ENCODE measurements around the gene WASF2.

Gene WASF2

DNA sequence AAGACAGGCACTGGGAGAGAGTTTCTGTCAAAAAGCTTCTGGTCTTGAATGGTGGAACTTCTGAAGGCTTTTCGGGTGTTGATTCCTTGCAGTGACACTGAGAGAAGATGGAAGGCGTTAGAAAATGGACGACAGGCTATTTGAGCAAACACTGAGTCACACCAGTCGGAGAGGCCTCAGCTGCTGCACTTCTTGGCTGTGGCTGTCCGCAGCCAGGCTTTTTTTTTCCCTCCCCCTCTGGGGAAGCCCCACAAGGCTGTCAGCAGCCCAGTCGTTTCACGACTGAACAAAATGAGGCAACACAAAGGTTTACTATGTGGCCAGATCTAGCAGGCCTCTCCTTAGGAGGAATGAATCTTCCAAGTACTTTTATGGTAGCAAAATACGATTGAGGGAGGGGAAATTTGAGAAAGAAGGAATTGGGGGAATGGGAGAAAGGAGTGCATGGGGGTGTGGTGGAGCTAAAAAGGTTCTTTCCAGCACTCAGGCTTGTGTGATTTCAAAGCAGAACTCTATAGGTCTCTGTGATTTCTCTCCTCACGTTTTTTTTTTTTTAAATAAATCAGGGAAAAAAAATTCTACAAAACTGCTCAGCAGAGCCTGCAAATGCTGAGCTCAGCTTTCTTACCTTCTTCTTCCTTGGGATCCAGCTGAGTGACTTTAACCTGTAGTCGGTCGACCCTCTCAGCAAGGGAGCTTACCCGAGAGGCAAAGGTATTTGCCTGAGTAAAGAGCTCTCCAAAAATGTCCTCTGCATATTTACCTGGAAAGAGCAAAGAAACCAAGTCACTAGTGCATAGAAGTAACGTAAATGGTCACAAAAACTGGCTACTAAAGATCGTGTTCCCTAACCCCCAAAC lies 71.4 kb downstream of the WASF2 start:
- Histone ChIP-seq H3K14ac (ENCODE audit: low read length) (no peak overlapping the region), H4K91ac (ENCODE audit: low read depth, low read length, poor library complexity) (no peak overlapping the region), H3K4me1 (ENCODE audit: control insufficient read depth in 2 of 2, insufficient read depth in 1 of 2, low read depth in 1 of 2, low read length in 2 of 2) (peaks cover 8% of the 10 kb centered on the region in 2 donors), H3K23ac (ENCODE audit: low read depth, low read length, poor library complexity) (no peak overlapping the region), H2BK5ac (ENCODE audit: low read length) (no peak overlapping the region), H3K4ac (ENCODE audit: low read length) (no peak overlapping the region), H3K27ac (replicated peaks; ENCODE audit: low read length) (peak overlapping the region; percentile 70), H3K27me3 (ENCODE audit: control insufficient read depth in 3 of 3, insufficient read depth in 3 of 3, low read depth in 1 of 3, low read length in 3 of 3) (no peaks in the 10 kb centered on the region), H3K36me3 (replicated peaks in 1 of 2; ENCODE audit: control insufficient read depth in 2 of 2, insufficient read depth in 2 of 2, low read length in 2 of 2) (peaks cover 22 to 65% of the 10 kb centered on the region in 2 donors), H2BK15ac (ENCODE audit: low read length) (no peak overlapping the region), H2AFZ (ENCODE audit: low read length) (no peak overlapping the region), H2BK12ac (ENCODE audit: low read length) (no peak overlapping the region), H3K79me1 (ENCODE audit: low read depth, low read length) (no peaks in the 10 kb centered on the region), H3K9me3 (replicated peaks in 1 of 2; ENCODE audit: control insufficient read depth in 2 of 2, insufficient read depth in 1 of 2, low read depth in 1 of 2, low read length in 2 of 2) (no peaks in the 10 kb centered on the region), H2BK120ac (ENCODE audit: low read depth, low read length) (no peak overlapping the region), H2AK5ac (ENCODE audit: low read depth, low read length) (no peak overlapping the region), H3K4me3 (ENCODE audit: low read length in 2 of 2) (no peak overlapping the region), H3K9ac (ENCODE audit: low read depth, low read length, poor library complexity) (no peak overlapping the region), H3K4me2 (ENCODE audit: insufficient read depth, low read length, poor library complexity, severe bottlenecking) (no peak overlapping the region), H3K18ac (ENCODE audit: low read length) (no peak overlapping the region), H4K8ac (ENCODE audit: low read depth, low read length) (no peak overlapping the region)
- WGBS, 2 donors (ENCODE audit: extremely low coverage in 2 of 2, insufficient read length in 2 of 2, insufficient replicate concordance in 1 of 2) = 100% methylated on average over 1 of the region's 14 CpGs; no CpG with 5 or more reads in 1 of the 2 donors
- no peak for DNase-seq (ENCODE audit: low spot score)

DNA sequence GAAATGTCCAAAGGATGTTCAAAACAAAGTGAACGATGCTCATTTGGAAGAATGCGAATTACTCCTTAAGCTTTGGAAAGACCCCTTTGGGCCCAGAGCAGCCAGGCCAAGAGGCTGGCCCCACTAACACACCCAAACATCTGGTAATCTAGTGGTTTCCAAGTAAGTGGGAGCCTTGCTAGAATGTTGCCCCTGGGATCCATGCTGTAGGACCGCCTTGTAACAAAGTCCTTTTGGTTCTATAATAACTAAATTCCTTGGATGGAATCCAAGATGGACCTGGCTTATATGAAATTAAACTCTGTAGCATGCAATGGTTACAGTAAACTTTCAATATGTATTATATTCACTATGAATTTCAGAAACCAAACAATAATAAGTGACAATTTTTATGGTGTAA lies 72.3 kb downstream of the WASF2 start:
- H3K9me3 ChIP-seq (replicated peaks in 1 of 2; ENCODE audit: control insufficient read depth in 2 of 2, insufficient read depth in 1 of 2, low read depth in 1 of 2, low read length in 2 of 2) = no peaks in the 10 kb centered on the region
- peaks cover 8 to 10% of the 10 kb centered on the region in 2 donors for H3K4me1 ChIP-seq (ENCODE audit: control insufficient read depth in 2 of 2, insufficient read depth in 1 of 2, low read depth in 1 of 2, low read length in 2 of 2)
- no peak overlapping the region for H4K8ac ChIP-seq (ENCODE audit: low read depth, low read length)
- DNase-seq (ENCODE audit: low spot score) = no peak
- H2BK120ac ChIP-seq (ENCODE audit: low read depth, low read length) = no peak overlapping the region
- H2AK5ac ChIP-seq (ENCODE audit: low read depth, low read length) = no peak overlapping the region
- H2BK12ac ChIP-seq (ENCODE audit: low read length) = no peak overlapping the region
- no peak overlapping the region for H3K4ac ChIP-seq (ENCODE audit: low read length)
- H3K79me1 ChIP-seq (ENCODE audit: low read depth, low read length) = no peaks in the 10 kb centered on the region
- peaks cover 24 to 72% of the 10 kb centered on the region in 2 donors for H3K36me3 ChIP-seq (replicated peaks in 1 of 2; ENCODE audit: control insufficient read depth in 2 of 2, insufficient read depth in 2 of 2, low read length in 2 of 2)
- no peak overlapping the region for H3K18ac ChIP-seq (ENCODE audit: low read length)
- no peak overlapping the region for H3K9ac ChIP-seq (ENCODE audit: low read depth, low read length, poor library complexity)
- H3K14ac ChIP-seq (ENCODE audit: low read length) = no peak overlapping the region
- H3K27ac ChIP-seq (replicated peaks; ENCODE audit: low read length) = no peak overlapping the region
- no peak overlapping the region for H2AFZ ChIP-seq (ENCODE audit: low read length)
- H3K4me2 ChIP-seq (ENCODE audit: insufficient read depth, low read length, poor library complexity, severe bottlenecking) = no peak overlapping the region
- H3K4me3 ChIP-seq (ENCODE audit: low read length in 2 of 2) = no peak overlapping the region
- no peak overlapping the region for H2BK5ac ChIP-seq (ENCODE audit: low read length)
- H2BK15ac ChIP-seq (ENCODE audit: low read length) = no peak overlapping the region
- no peaks in the 10 kb centered on the region for H3K27me3 ChIP-seq (ENCODE audit: control insufficient read depth in 3 of 3, insufficient read depth in 3 of 3, low read depth in 1 of 3, low read length in 3 of 3)
- WGBS, 2 donors (ENCODE audit: extremely low coverage in 2 of 2, insufficient read length in 2 of 2, insufficient replicate concordance in 1 of 2) = no CpG with 5 or more reads among the region's 3 CpGs
- no peak overlapping the region for H4K91ac ChIP-seq (ENCODE audit: low read depth, low read length, poor library complexity)
- H3K23ac ChIP-seq (ENCODE audit: low read depth, low read length, poor library complexity) = no peak overlapping the region

DNA sequence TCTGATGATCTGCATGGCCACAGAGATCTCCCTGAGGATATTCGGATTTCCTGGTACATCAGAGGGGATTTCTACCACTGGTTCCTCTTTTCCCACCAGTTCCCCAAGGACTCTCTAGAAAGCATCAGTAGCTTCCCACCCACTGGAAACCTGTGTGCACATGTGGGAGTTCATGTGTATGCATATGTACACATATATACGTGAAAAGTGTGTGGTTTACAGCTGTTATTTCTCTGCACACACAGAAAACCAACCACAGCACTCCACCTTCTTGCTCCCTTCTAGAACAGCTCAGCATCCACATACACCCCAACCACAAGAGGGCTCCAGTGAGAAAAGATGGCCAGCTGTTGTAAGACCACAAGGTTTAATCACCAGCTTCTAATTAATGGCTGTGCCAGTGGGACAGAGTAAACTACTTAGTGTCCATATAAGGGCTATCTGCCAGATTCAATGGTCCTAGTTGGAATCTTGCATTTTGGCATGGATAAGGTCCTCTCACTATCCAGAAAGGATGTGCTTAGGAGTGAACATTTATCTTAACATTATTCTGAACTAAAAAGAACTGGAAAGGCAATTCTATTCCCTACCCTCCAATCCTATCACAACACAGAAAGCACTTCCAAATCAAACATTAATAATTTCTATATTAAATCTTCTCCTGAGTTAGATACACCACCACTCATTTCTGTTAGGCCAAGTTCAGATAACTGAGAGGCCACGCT lies 73.4 kb downstream of the WASF2 start:
- Histone ChIP-seq H2AK5ac (ENCODE audit: low read depth, low read length) (no peak overlapping the region), H3K23ac (ENCODE audit: low read depth, low read length, poor library complexity) (no peak overlapping the region), H3K4ac (ENCODE audit: low read length) (no peak overlapping the region), H3K27me3 (ENCODE audit: control insufficient read depth in 3 of 3, insufficient read depth in 3 of 3, low read depth in 1 of 3, low read length in 3 of 3) (no peaks in the 10 kb centered on the region), H2AFZ (ENCODE audit: low read length) (no peak overlapping the region), H3K79me1 (ENCODE audit: low read depth, low read length) (no peaks in the 10 kb centered on the region), H3K4me2 (ENCODE audit: insufficient read depth, low read length, poor library complexity, severe bottlenecking) (no peak overlapping the region), H3K27ac (replicated peaks; ENCODE audit: low read length) (no peak overlapping the region), H4K8ac (ENCODE audit: low read depth, low read length) (no peak overlapping the region), H3K14ac (ENCODE audit: low read length) (no peak overlapping the region), H3K36me3 (replicated peaks in 1 of 2; ENCODE audit: control insufficient read depth in 2 of 2, insufficient read depth in 2 of 2, low read length in 2 of 2) (peaks cover 29 to 80% of the 10 kb centered on the region in 2 donors), H4K91ac (ENCODE audit: low read depth, low read length, poor library complexity) (no peak overlapping the region), H2BK15ac (ENCODE audit: low read length) (no peak overlapping the region), H3K18ac (ENCODE audit: low read length) (no peak overlapping the region), H2BK120ac (ENCODE audit: low read depth, low read length) (no peak overlapping the region), H3K9ac (ENCODE audit: low read depth, low read length, poor library complexity) (no peak overlapping the region), H3K4me3 (ENCODE audit: low read length in 2 of 2) (no peak overlapping the region), H3K9me3 (replicated peaks in 1 of 2; ENCODE audit: control insufficient read depth in 2 of 2, insufficient read depth in 1 of 2, low read depth in 1 of 2, low read length in 2 of 2) (no peaks in the 10 kb centered on the region), H2BK5ac (ENCODE audit: low read length) (no peak overlapping the region), H2BK12ac (ENCODE audit: low read length) (no peak overlapping the region), H3K4me1 (ENCODE audit: control insufficient read depth in 2 of 2, insufficient read depth in 1 of 2, low read depth in 1 of 2, low read length in 2 of 2) (peaks cover 8 to 10% of the 10 kb centered on the region in 2 donors)
- DNase-seq (ENCODE audit: low spot score) = no peak
- WGBS, 2 donors (ENCODE audit: extremely low coverage in 2 of 2, insufficient read length in 2 of 2, insufficient replicate concordance in 1 of 2) = no CpG with 5 or more reads among the region's 3 CpGs

DNA sequence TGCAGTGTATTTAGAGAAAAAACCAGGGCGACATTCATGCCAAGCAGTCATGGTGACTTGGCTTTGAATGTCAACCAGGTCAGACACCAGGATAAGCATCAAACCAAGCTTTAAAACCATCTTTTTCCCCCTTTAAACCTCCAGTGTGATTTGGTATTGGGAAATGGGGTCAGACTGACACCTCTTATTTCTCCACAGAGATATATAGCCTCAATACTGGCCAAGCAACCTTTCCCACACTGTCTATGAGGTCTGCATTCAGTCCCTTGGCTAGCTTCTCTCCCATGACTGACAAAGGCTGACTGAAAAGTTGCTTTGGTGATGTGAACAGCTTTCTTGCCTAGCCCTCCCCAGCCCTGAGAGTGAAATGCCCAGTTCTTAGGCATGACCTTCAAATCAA lies 75.9 kb downstream of the WASF2 start:
- Histone ChIP-seq H2AK5ac (ENCODE audit: low read depth, low read length) (no peak overlapping the region), H3K27ac (replicated peaks; ENCODE audit: low read length) (no peak overlapping the region), H2BK15ac (ENCODE audit: low read length) (no peak overlapping the region), H3K23ac (ENCODE audit: low read depth, low read length, poor library complexity) (no peak overlapping the region), H3K79me1 (ENCODE audit: low read depth, low read length) (no peaks in the 10 kb centered on the region), H3K18ac (ENCODE audit: low read length) (no peak overlapping the region), H2BK120ac (ENCODE audit: low read depth, low read length) (no peak overlapping the region), H2BK12ac (ENCODE audit: low read length) (no peak overlapping the region), H3K4me2 (ENCODE audit: insufficient read depth, low read length, poor library complexity, severe bottlenecking) (no peak overlapping the region), H3K27me3 (ENCODE audit: control insufficient read depth in 3 of 3, insufficient read depth in 3 of 3, low read depth in 1 of 3, low read length in 3 of 3) (no peaks in the 10 kb centered on the region), H2AFZ (ENCODE audit: low read length) (no peak overlapping the region), H3K36me3 (replicated peaks in 1 of 2; ENCODE audit: control insufficient read depth in 2 of 2, insufficient read depth in 2 of 2, low read length in 2 of 2) (peaks cover 32 to 98% of the 10 kb centered on the region in 2 donors), H3K14ac (ENCODE audit: low read length) (no peak overlapping the region), H3K4me3 (ENCODE audit: low read length in 2 of 2) (no peak overlapping the region), H3K4ac (ENCODE audit: low read length) (no peak overlapping the region), H3K9ac (ENCODE audit: low read depth, low read length, poor library complexity) (no peak overlapping the region), H3K9me3 (replicated peaks in 1 of 2; ENCODE audit: control insufficient read depth in 2 of 2, insufficient read depth in 1 of 2, low read depth in 1 of 2, low read length in 2 of 2) (no peaks in the 10 kb centered on the region), H2BK5ac (ENCODE audit: low read length) (no peak overlapping the region), H4K8ac (ENCODE audit: low read depth, low read length) (no peak overlapping the region), H3K4me1 (ENCODE audit: control insufficient read depth in 2 of 2, insufficient read depth in 1 of 2, low read depth in 1 of 2, low read length in 2 of 2) (peaks cover 7 to 10% of the 10 kb centered on the region in 2 donors), H4K91ac (ENCODE audit: low read depth, low read length, poor library complexity) (no peak overlapping the region)
- DNase-seq (ENCODE audit: low spot score) = no peak
- no CpG with 5 or more reads among the region's 1 CpG for WGBS, 2 donors (ENCODE audit: extremely low coverage in 2 of 2, insufficient read length in 2 of 2, insufficient replicate concordance in 1 of 2)

Data from neuronal stem cell (in vitro differentiated cells).